HepG2 (cell line): ENCODE results near the gene RIPK3. TPM values are rescaled to one million over a fixed set of nuclear protein-coding genes. Genes with fewer than 3 reads are reported as not detected.

Experiments
- ATAC-seq: fragments of 200-7000 bp; cut with Tn5 transposase; 3 replicates; pipeline ENCODE4 v1.9.1; 2020; ENCODE audit warnings: mild to moderate bottlenecking, moderate library complexity
- BruUV-seq: library from RNA; stranded (reverse); fragments of 400-500 nt; replicated peaks from 2 replicates; lab custom pipeline; 2021; lab: Mats Ljungman, UMichigan
- CTCF ChIA-PET: fragments of 300-600 bp; formaldehyde crosslinking; extraction: SDS; loops from one replicate; lab custom pipeline; 2021; ENCODE audit warnings: low total read pairs, inconsistent platforms, low intra/inter-chr PET ratio; lab: Yijun Ruan, JAX
- POLR2A ChIA-PET: fragments of 350-600 bp; sonication (Branson Sonifier 250); formaldehyde crosslinking; loops from one replicate; lab custom pipeline; 2020; ENCODE audit warnings: antibody characterized with exemption, inconsistent platforms; lab: Yijun Ruan, JAX
- DNase-seq: peaks from one replicate; pipeline ENCODE4 v3.0.0-alpha.2; 2015; ENCODE audit warnings: low spot score
- FAIRE-seq: peaks from 3 replicates; lab custom pipeline; 2011; peaks lifted over from hg19 to GRCh38; lab: Jason Lieb, UNC
- H2AFZ ChIP-seq: one replicate; pipeline ENCODE4 v1.6.1; 2011; ENCODE audit warnings: low read length, inconsistent platforms
- H3K27ac ChIP-seq: fragments of 300-600 bp; 3 replicates; pipeline ENCODE4 v1.8.0; 2011; ENCODE audit warnings: mixed run types, mild to moderate bottlenecking, mixed read lengths, low read length, inconsistent platforms; ENCODE audit not compliant: insufficient read depth; ENCODE audit errors: extremely low read length
- H3K27me3 ChIP-seq, 2 experiments: fragments of 200-600 bp in 1 of 2; 2 replicates in 1 of 2; 3 replicates in 1 of 2; pipeline versions ENCODE4 v1.6.0 to v1.8.0; 2011; ENCODE audit warnings: low read length in 2 of 2, mild to moderate bottlenecking in 2 of 2, moderate library complexity in 2 of 2, inconsistent platforms in 1 of 2; ENCODE audit not compliant: insufficient read depth in 2 of 2, control insufficient read depth in 1 of 2
- H3K36me3 ChIP-seq, 2 experiments: fragments of 200-600 bp in 1 of 2; replicated peaks in 1 of 2; 2 replicates in 1 of 2; 3 replicates in 1 of 2; pipeline versions ENCODE4 v1.5.1 to v1.8.0; 2011; ENCODE audit warnings: low read length in 2 of 2, inconsistent platforms in 1 of 2; ENCODE audit not compliant: insufficient read depth in 2 of 2, control insufficient read depth in 1 of 2
- H3K4me1 ChIP-seq: 2 replicates; pipeline ENCODE4 v1.5.1; 2012; ENCODE audit warnings: low read length, inconsistent platforms; ENCODE audit not compliant: insufficient read depth
- H3K4me2 ChIP-seq: 2 replicates; pipeline ENCODE4 v1.6.0; 2011; ENCODE audit warnings: low read depth, low read length, inconsistent platforms
- H3K4me3 ChIP-seq, 3 experiments: fragments of 200-600 bp in 1 of 3; sonication (generic), shearing (Covaris generic) in 1 of 3; replicated peaks in 1 of 3; 2 replicates each; pipeline ENCODE4 v1.5.1; 2011 to 2016; ENCODE audit warnings: low read length in 3 of 3, inconsistent platforms in 2 of 3, low read depth in 2 of 3, mild to moderate bottlenecking in 2 of 3, control low read depth in 1 of 3, mixed read lengths in 1 of 3; ENCODE audit not compliant: insufficient read depth in 1 of 3
- H3K79me2 ChIP-seq: one replicate; pipeline ENCODE4 v1.6.1; 2011; ENCODE audit warnings: low read length, inconsistent platforms; ENCODE audit not compliant: insufficient read depth
- H3K9ac ChIP-seq: 2 replicates; pipeline ENCODE4 v1.6.0; 2011; ENCODE audit warnings: mild to moderate bottlenecking, low read depth, low read length, inconsistent platforms; ENCODE audit not compliant: insufficient read depth
- H3K9me3 ChIP-seq: 2 replicates; pipeline ENCODE4 v1.5.1; 2012; ENCODE audit warnings: mild to moderate bottlenecking, low read length
- H4K20me1 ChIP-seq: 2 replicates; pipeline ENCODE4 v1.6.0; 2011; ENCODE audit warnings: inconsistent platforms, mild to moderate bottlenecking, low read length, moderate library complexity; ENCODE audit not compliant: insufficient read depth
- ARID2 ChIP-seq: sonication (generic); formaldehyde crosslinking; IDR thresholded peaks from 2 replicates; pipeline ENCODE4 v1.8.1; 2022; ENCODE audit warnings: mild to moderate bottlenecking, missing genetic modification reagents, borderline replicate concordance
- EZH2 ChIP-seq: conservative IDR thresholded peaks from 2 replicates; pipeline ENCODE4 v1.6.1; 2012; ENCODE audit warnings: mild to moderate bottlenecking, low read depth, low read length, moderate library complexity
- HBP1 ChIP-seq: IDR thresholded peaks from 2 replicates; pipeline ENCODE4 v1.6.1; 2016; ENCODE audit warnings: low read depth, control low read depth
- HIVEP1 ChIP-seq: sonication (generic); formaldehyde crosslinking; IDR thresholded peaks from 2 replicates; pipeline ENCODE4 v1.4.0; 2020; ENCODE audit warnings: mild to moderate bottlenecking, missing genetic modification reagents
- JDP2 ChIP-seq: sonication (generic); formaldehyde crosslinking; IDR thresholded peaks from 2 replicates; pipeline ENCODE4 v1.8.1; 2022; ENCODE audit warnings: missing genetic modification reagents, borderline replicate concordance
- SALL1 ChIP-seq: sonication (generic); formaldehyde crosslinking; IDR thresholded peaks from 2 replicates; pipeline ENCODE4 v1.8.0; 2022; ENCODE audit warnings: mild to moderate bottlenecking, missing genetic modification reagents
- SP4 ChIP-seq: sonication (generic); formaldehyde crosslinking; IDR thresholded peaks from 2 replicates; pipeline ENCODE4 v1.8.1; 2023; ENCODE audit warnings: mild to moderate bottlenecking, missing genetic modification reagents
- TEAD3 ChIP-seq: optimal IDR thresholded peaks from 2 replicates; pipeline ENCODE3; 2016; ENCODE audit warnings: borderline replicate concordance
- ZFYVE20 ChIP-seq: sonication (generic); formaldehyde crosslinking; IDR thresholded peaks from 2 replicates; pipeline ENCODE4 v1.8.0; 2023; ENCODE audit warnings: low read depth, mild to moderate bottlenecking, moderate library complexity, missing genetic modification reagents, borderline replicate concordance
- ZNF296 ChIP-seq: sonication (generic); formaldehyde crosslinking; conservative IDR thresholded peaks from 2 replicates; pipeline ENCODE4 v1.5.0; 2020; ENCODE audit warnings: mild to moderate bottlenecking, missing genetic modification reagents
- ZNF501 ChIP-seq: sonication (generic); formaldehyde crosslinking; IDR thresholded peaks from 2 replicates; pipeline ENCODE4 v1.5.1; 2020; ENCODE audit warnings: mild to moderate bottlenecking, moderate library complexity, missing genetic modification reagents
- ZNF781 ChIP-seq: sonication (generic); formaldehyde crosslinking; IDR thresholded peaks from 2 replicates; pipeline ENCODE4 v1.5.1; 2020; ENCODE audit warnings: borderline replicate concordance, mild to moderate bottlenecking, missing genetic modification reagents; ENCODE audit errors: not compliant biosample characterization
- ZNF788 ChIP-seq: sonication (generic); formaldehyde crosslinking; IDR thresholded peaks from 2 replicates; pipeline ENCODE4 v1.5.0; 2020; ENCODE audit warnings: mild to moderate bottlenecking, missing genetic modification reagents, borderline replicate concordance
- ZNF839 ChIP-seq: sonication (generic); formaldehyde crosslinking; IDR thresholded peaks from 2 replicates; pipeline ENCODE4 v1.4.0; 2020; ENCODE audit warnings: missing genetic modification reagents, mild to moderate bottlenecking, borderline replicate concordance
- ZNF850 ChIP-seq: sonication (generic); formaldehyde crosslinking; conservative IDR thresholded peaks from 2 replicates; pipeline ENCODE4 v1.9.0; 2021; ENCODE audit warnings: mild to moderate bottlenecking, missing genetic modification reagents
- WGBS: methylation state at CpG from one replicate; pipeline ENCODE4 v1.1.6; 2017; ENCODE audit warnings: low lambda C conversion rate; 5-methylcytosine and 5-hydroxymethylcytosine counted together
- in situ Hi-C: cut with HindIII; loops from 2 replicates; pipeline ENCODE4 v1.10.0; 2017; ENCODE audit warnings: low pct_unique_long_range_greater_than_20kb; ENCODE audit not compliant: extremely low pct_ligation_motif_present
- intact Hi-C: fragments of 100-400 bp; cut with micrococcal nuclease; formaldehyde crosslinking; loops from one replicate; pipeline ENCODE4 v1.10.0; 2022; ENCODE audit not compliant: unreplicated experiment
- polyA plus RNA-seq, 8 experiments: library from polyadenylated mRNA; depleted of rRNA in 3 of 8; stranded (reverse) in 7 of 8; unstranded in 1 of 8; fragments of >200 nt; fragmentation: Illumina TruSeq in 4 of 8; extraction: Trizol in 4 of 8; gene quantifications; 2 replicates each; pipeline versions ENCODE4 v1.2.1 to v1.2.3, GENCODE V29; 2011 to 2016; ENCODE audit warnings: low read depth in 4 of 8, missing spikeins in 1 of 8, mixed read lengths in 1 of 8; ENCODE audit not compliant: insufficient read depth in 1 of 8
- total RNA-seq, 5 experiments: library from RNA; depleted of rRNA; stranded (reverse); fragments of >200 nt; fragmentation: Illumina TruSeq; extraction: Trizol; gene quantifications; 2 replicates each; pipeline ENCODE4 v1.2.3, GENCODE V29; 2016; ENCODE audit warnings: low read depth in 1 of 5
- TF ChIP-seq, protein P1 (sequence below): sonication (generic); formaldehyde crosslinking; IDR thresholded peaks from 2 replicates; pipeline ENCODE4 v1.5.0; 2020; ENCODE audit warnings: mild to moderate bottlenecking, missing genetic modification reagents, borderline replicate concordance

RIPK3 gene
- total and polyA plus RNA-seq, 2 of the 13 experiments (the other 11 are each of a cell fraction or from before 2014, with no cell fraction given) = not detected

GRCh38 chr14:24337824-24338175, 2.0 kb downstream of the RIPK3 start:
- Histone ChIP-seq H2AFZ (no peak overlapping the region), H3K27ac (no peak overlapping the region), H3K79me2 (no peaks in the 10 kb centered on the region), H3K4me2 (no peak overlapping the region), H3K36me3 (no peaks in the 10 kb centered on the region), H3K9me3 (no peaks in the 10 kb centered on the region), H3K4me1 (peaks cover 29% of the 10 kb centered on the region), H4K20me1 (no peaks in the 10 kb centered on the region), H3K4me3 (no peak overlapping the region), H3K9ac (no peak overlapping the region), H3K27me3 (peaks cover 18 to 73% of the 10 kb centered on the region in 2 experiments; a peak in 4 of 5 replicates)
- POLR2A ChIA-PET = interaction anchor here (1.0 to 2.0 kb wide), 5 partner anchors 28 to 104 kb away, joined by 3 to 7 read pairs (median 4); partner anchors contain the start of gene KHNYN
- BruUV-seq = no TSS peak
- WGBS = 37% methylated on average over 8 of the region's 8 CpGs
- CTCF ChIA-PET = interaction anchor here (1.3 kb wide), 1 partner anchor 99 kb away, joined by 5 read pairs; no protein-coding TSS in a partner anchor
- DNase-seq = no peak
- intact Hi-C loops = no loop called here
- FAIRE-seq = no peak
- ATAC-seq = no peak
- in situ Hi-C loops = no loop called here
- TF ChIP-seq ZNF839 = 0 out of 2 replicates have a peak, but pooled peaks have one; percentile 15
- no peak for TF ChIP-seq ZNF850 (CRISPR knock-in tag)
- 0 out of 2 replicates have a peak, but pooled peaks have one; percentile 17 for TF ChIP-seq HIVEP1 (CRISPR knock-in tag)
- no peak for TF ChIP-seq EZH2
- no peak for TF ChIP-seq TEAD3 (CRISPR knock-in tag)
- TF ChIP-seq ARID2 (CRISPR knock-in tag) = no peak
- peak; percentile 18; the same call in 1 of the 2 replicates for TF ChIP-seq SP4 (CRISPR knock-in tag)
- TF ChIP-seq HBP1 (CRISPR knock-in tag) = no peak
- 0 out of 2 replicates have a peak, but pooled peaks have one; percentile 4 for TF ChIP-seq SALL1 (CRISPR knock-in tag)
- TF ChIP-seq ZNF788 (CRISPR knock-in tag) = no peak
- TF ChIP-seq, protein P1, sequence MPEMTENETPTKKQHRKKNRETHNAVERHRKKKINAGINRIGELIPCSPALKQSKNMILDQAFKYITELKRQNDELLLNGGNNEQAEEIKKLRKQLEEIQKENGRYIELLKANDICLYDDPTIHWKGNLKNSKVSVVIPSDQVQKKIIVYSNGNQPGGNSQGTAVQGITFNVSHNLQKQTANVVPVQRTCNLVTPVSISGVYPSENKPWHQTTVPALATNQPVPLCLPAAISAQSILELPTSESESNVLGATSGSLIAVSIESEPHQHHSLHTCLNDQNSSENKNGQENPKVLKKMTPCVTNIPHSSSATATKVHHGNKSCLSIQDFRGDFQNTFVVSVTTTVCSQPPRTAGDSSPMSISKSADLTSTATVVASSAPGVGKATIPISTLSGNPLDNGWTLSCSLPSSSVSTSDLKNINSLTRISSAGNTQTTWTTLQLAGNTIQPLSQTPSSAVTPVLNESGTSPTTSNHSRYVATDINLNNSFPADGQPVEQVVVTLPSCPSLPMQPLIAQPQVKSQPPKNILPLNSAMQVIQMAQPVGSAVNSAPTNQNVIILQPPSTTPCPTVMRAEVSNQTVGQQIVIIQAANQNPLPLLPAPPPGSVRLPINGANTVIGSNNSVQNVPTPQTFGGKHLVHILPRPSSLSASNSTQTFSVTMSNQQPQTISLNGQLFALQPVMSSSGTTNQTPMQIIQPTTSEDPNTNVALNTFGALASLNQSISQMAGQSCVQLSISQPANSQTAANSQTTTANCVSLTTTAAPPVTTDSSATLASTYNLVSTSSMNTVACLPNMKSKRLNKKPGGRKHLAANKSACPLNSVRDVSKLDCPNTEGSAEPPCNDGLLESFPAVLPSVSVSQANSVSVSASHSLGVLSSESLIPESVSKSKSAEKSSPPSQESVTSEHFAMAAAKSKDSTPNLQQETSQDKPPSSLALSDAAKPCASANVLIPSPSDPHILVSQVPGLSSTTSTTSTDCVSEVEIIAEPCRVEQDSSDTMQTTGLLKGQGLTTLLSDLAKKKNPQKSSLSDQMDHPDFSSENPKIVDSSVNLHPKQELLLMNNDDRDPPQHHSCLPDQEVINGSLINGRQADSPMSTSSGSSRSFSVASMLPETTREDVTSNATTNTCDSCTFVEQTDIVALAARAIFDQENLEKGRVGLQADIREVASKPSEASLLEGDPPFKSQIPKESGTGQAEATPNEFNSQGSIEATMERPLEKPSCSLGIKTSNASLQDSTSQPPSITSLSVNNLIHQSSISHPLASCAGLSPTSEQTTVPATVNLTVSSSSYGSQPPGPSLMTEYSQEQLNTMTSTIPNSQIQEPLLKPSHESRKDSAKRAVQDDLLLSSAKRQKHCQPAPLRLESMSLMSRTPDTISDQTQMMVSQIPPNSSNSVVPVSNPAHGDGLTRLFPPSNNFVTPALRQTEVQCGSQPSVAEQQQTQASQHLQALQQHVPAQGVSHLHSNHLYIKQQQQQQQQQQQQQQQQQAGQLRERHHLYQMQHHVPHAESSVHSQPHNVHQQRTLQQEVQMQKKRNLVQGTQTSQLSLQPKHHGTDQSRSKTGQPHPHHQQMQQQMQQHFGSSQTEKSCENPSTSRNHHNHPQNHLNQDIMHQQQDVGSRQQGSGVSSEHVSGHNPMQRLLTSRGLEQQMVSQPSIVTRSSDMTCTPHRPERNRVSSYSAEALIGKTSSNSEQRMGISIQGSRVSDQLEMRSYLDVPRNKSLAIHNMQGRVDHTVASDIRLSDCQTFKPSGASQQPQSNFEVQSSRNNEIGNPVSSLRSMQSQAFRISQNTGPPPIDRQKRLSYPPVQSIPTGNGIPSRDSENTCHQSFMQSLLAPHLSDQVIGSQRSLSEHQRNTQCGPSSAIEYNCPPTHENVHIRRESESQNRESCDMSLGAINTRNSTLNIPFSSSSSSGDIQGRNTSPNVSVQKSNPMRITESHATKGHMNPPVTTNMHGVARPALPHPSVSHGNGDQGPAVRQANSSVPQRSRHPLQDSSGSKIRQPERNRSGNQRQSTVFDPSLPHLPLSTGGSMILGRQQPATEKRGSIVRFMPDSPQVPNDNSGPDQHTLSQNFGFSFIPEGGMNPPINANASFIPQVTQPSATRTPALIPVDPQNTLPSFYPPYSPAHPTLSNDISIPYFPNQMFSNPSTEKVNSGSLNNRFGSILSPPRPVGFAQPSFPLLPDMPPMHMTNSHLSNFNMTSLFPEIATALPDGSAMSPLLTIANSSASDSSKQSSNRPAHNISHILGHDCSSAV (CRISPR knock-in tag) = no peak
- peak; percentile 36 for TF ChIP-seq ZNF781 (CRISPR knock-in tag)
- no peak for TF ChIP-seq ZFYVE20 (CRISPR knock-in tag)
- no peak for TF ChIP-seq JDP2 (CRISPR knock-in tag)
- TF ChIP-seq ZNF296 (CRISPR knock-in tag) = 0 out of 2 replicates have a peak, but pooled peaks have one; percentile 10
- TF ChIP-seq ZNF501 (CRISPR knock-in tag) = no peak
